Measurements from ENCODE around the gene SPTBN1. TPM values are rescaled to one million over a fixed set of nuclear protein-coding genes. Genes with fewer than 3 reads are reported as not detected.

Gene SPTBN1
- total and polyA plus RNA-seq, 9 of the 15 experiments (the other 6 are each of a cell fraction or from before 2014, with no cell fraction given) = 8.9 to 66.8 (median 31.4) TPM

DNA sequence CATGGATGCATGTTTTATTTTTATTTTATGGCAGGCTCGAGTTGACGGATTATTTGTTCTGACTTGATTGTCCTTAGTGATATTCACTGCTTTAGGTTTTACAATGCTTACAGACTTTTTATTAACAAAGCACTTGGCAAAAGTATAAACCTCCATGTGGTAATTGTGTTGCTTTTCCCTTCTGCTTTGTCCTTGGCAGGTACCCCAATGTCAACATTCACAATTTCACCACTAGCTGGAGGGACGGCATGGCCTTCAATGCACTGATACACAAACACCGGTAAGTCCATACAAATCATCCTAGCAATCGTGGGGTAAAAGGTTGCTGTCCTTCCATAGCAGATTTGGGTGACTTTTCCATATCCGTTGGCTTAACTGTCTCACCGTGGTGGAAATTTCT is 161.3 kb downstream of the SPTBN1 start:
- no peak overlapping the region for H3K4me3 ChIP-seq
- no peak overlapping the region for H3K9ac ChIP-seq (ENCODE audit: insufficient read depth in 1 of 2, low read depth in 2 of 2, low read length in 2 of 2)
- ATAC-seq (no peak), FAIRE-seq (no peak), DNase-seq (ENCODE audit: extremely low read depth in 1 of 4, low spot score in 3 of 4) (no peak)
- no peaks in the 10 kb centered on the region for H3K27me3 ChIP-seq (ENCODE audit: control insufficient read depth in 2 of 2, insufficient read depth in 2 of 2, low read length in 2 of 2)
- ChIA-PET CTCF (ENCODE audit: low intra/inter-chr PET ratio) (no interaction called here), POLR2A (no interaction called here)
- H3K4me1 ChIP-seq (replicated peaks in 1 of 2; ENCODE audit: control insufficient read depth in 2 of 2, insufficient read depth in 2 of 2, low read length in 2 of 2) = peaks cover 0 to 13% of the 10 kb centered on the region in 2 experiments; a peak in 1 of 5 replicates
- no peaks in the 10 kb centered on the region for H3K79me2 ChIP-seq (ENCODE audit: control insufficient read depth, insufficient read depth, low read length)
- no peak for TF ChIP-seq SIN3B (IDR thresholded peaks at IDR 0.05; ENCODE audit: low read depth)
- no peak for TF ChIP-seq FUS (optimal IDR thresholded peaks at IDR 0.05; ENCODE audit: low read depth, low read length)
- TF ChIP-seq, protein P1, sequence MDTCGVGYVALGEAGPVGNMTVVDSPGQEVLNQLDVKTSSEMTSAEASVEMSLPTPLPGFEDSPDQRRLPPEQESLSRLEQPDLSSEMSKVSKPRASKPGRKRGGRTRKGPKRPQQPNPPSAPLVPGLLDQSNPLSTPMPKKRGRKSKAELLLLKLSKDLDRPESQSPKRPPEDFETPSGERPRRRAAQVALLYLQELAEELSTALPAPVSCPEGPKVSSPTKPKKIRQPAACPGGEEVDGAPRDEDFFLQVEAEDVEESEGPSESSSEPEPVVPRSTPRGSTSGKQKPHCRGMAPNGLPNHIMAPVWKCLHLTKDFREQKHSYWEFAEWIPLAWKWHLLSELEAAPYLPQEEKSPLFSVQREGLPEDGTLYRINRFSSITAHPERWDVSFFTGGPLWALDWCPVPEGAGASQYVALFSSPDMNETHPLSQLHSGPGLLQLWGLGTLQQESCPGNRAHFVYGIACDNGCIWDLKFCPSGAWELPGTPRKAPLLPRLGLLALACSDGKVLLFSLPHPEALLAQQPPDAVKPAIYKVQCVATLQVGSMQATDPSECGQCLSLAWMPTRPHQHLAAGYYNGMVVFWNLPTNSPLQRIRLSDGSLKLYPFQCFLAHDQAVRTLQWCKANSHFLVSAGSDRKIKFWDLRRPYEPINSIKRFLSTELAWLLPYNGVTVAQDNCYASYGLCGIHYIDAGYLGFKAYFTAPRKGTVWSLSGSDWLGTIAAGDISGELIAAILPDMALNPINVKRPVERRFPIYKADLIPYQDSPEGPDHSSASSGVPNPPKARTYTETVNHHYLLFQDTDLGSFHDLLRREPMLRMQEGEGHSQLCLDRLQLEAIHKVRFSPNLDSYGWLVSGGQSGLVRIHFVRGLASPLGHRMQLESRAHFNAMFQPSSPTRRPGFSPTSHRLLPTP (IDR thresholded peaks at IDR 0.05; ENCODE audit: borderline replicate concordance, extremely low read depth, insufficient read length) = no peak
- no peak for TF ChIP-seq ZNF282 (CRISPR knock-in tag; IDR thresholded peaks at IDR 0.05)
- TF ChIP-seq GABPB2 (CRISPR knock-in tag; conservative IDR thresholded peaks at IDR 0.05) = no peak
- no peak for TF ChIP-seq PRPF4 (IDR thresholded peaks at IDR 0.05; ENCODE audit: insufficient read depth, low read depth, low read length, poor library complexity, severe bottlenecking)
- no peak for TF ChIP-seq EGR1 (conservative IDR thresholded peaks at IDR 0.05)
- TF ChIP-seq CTBP1 (IDR thresholded peaks at IDR 0.05; ENCODE audit: borderline replicate concordance) = no peak
- no peak for TF ChIP-seq MIER1 (IDR thresholded peaks at IDR 0.05; ENCODE audit: low read depth)
- TF ChIP-seq PRMT5 (CRISPR knock-in tag; IDR thresholded peaks at IDR 0.05) = no peak
- TF ChIP-seq NEUROD1 (IDR thresholded peaks at IDR 0.05; ENCODE audit: borderline replicate concordance, low read depth, low read length, partially characterized antibody) = no peak
- no peak for TF ChIP-seq ZNF75A (CRISPR knock-in tag; IDR thresholded peaks at IDR 0.05)
- no peak for TF ChIP-seq C11orf30 (IDR thresholded peaks at IDR 0.05; ENCODE audit: low read depth)
- no peak for TF ChIP-seq XRCC3 (IDR thresholded peaks at IDR 0.05)
- TF ChIP-seq, protein P2, sequence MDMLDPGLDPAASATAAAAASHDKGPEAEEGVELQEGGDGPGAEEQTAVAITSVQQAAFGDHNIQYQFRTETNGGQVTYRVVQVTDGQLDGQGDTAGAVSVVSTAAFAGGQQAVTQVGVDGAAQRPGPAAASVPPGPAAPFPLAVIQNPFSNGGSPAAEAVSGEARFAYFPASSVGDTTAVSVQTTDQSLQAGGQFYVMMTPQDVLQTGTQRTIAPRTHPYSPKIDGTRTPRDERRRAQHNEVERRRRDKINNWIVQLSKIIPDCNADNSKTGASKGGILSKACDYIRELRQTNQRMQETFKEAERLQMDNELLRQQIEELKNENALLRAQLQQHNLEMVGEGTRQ (CRISPR knock-in tag; IDR thresholded peaks at IDR 0.05) = no peak
- no peak for TF ChIP-seq ZNF212 (CRISPR knock-in tag; IDR thresholded peaks at IDR 0.05)
- TF ChIP-seq BRD9 (IDR thresholded peaks at IDR 0.05; ENCODE audit: low read depth, partially characterized antibody) = no peak
- TF ChIP-seq, protein P3, sequence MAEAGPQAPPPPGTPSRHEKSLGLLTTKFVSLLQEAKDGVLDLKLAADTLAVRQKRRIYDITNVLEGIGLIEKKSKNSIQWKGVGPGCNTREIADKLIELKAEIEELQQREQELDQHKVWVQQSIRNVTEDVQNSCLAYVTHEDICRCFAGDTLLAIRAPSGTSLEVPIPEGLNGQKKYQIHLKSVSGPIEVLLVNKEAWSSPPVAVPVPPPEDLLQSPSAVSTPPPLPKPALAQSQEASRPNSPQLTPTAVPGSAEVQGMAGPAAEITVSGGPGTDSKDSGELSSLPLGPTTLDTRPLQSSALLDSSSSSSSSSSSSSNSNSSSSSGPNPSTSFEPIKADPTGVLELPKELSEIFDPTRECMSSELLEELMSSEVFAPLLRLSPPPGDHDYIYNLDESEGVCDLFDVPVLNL (CRISPR knock-in tag; IDR thresholded peaks at IDR 0.05; ENCODE audit: low read depth) = no peak
- TF ChIP-seq ZFP36 (IDR thresholded peaks at IDR 0.05; ENCODE audit: low read depth, low read length, partially characterized antibody) = no peak
- TF ChIP-seq ZBTB17 (CRISPR knock-in tag; IDR thresholded peaks at IDR 0.05) = no peak
- no peaks in the 10 kb centered on the region for H3K9me3 ChIP-seq (replicated peaks; ENCODE audit: control insufficient read depth, insufficient read depth, low read depth, low read length)
- no peak overlapping the region for H2AFZ ChIP-seq (ENCODE audit: low read depth, low read length)
- H3K27ac ChIP-seq (ENCODE audit: extremely low read depth, low read depth, low read length) = no peak overlapping the region
- 72% methylated on average over 7 of the region's 7 CpGs for WGBS (ENCODE audit: insufficient coverage, low coverage, missing lambda C conversion rate)
- in situ Hi-C loops (cut with MboI) = no loop called here
- intact Hi-C loops (cut with micrococcal nuclease) = no loop called here
- H3K9me1 ChIP-seq (ENCODE audit: control insufficient read depth, insufficient read depth, low read length) = no peaks in the 10 kb centered on the region
- H3K4me2 ChIP-seq (ENCODE audit: insufficient read depth, low read length) = no peak overlapping the region
- no TSS peak for BruUV-seq (replicated peaks)
- no peaks in the 10 kb centered on the region for H4K20me1 ChIP-seq (replicated peaks; ENCODE audit: control insufficient read depth, insufficient read depth, low read length)
- peaks cover 73% of the 10 kb centered on the region for H3K36me3 ChIP-seq (ENCODE audit: control insufficient read depth, insufficient read depth, low read length)

Data from K562 (cell line).